Renal pelvis (tissue), 4 donors: Measurements from ENCODE around the gene MTHFR. TPM values are rescaled to one million over a fixed set of nuclear protein-coding genes. Genes with fewer than 3 reads are reported as not detected.

Experiments
- DNase-seq: peaks from one replicate; pipeline ENCODE4 v3.0.0-alpha.2; 2013
- polyA plus RNA-seq, 3 donors: library from polyadenylated mRNA; unstranded; fragments of 120-200 nt; gene quantifications; one replicate each; pipeline ENCODE4 v1.2.1, GENCODE V29; 2013; ENCODE audit not compliant: insufficient read length in 3 of 3

The MTHFR gene
- polyA plus RNA-seq, 3 donors, result 18.9 to 27.1 (median 26.5) TPM

GRCh38 chr1:11800756-11801433 lies 4.9 kb downstream of the MTHFR start:
- no peak for DNase-seq

- DNase-seq, result no peak
Measured at GRCh38 chr1:11800391-11800755, 5.4 kb downstream of the MTHFR start.

- DNase-seq, result no peak
Measured at GRCh38 chr1:11799896-11800295, 5.9 kb downstream of the MTHFR start.

GRCh38 chr1:11799099-11799498 lies 6.7 kb downstream of the MTHFR start:
- no peak for DNase-seq

- DNase-seq, result no peak
Measured at GRCh38 chr1:11797525-11798216, 8.1 kb downstream of the MTHFR start.

GRCh38 chr1:11796036-11796828 lies 9.5 kb downstream of the MTHFR start:
- peak; percentile 80 for DNase-seq

- no peak for DNase-seq
Measured at GRCh38 chr1:11795238-11795890, 10.4 kb downstream of the MTHFR start.

GRCh38 chr1:11794446-11795237 lies 11.1 kb downstream of the MTHFR start:
- DNase-seq, result no peak

- DNase-seq, result no peak
Measured at GRCh38 chr1:11793819-11794218, 11.9 kb downstream of the MTHFR start.

GRCh38 chr1:11792106-11792505 lies 13.7 kb downstream of the MTHFR start:
- DNase-seq, result no peak

- DNase-seq, result no peak
Measured at GRCh38 chr1:11790880-11791715, 14.7 kb downstream of the MTHFR start.

GRCh38 chr1:11790101-11790879 lies 15.5 kb downstream of the MTHFR start:
- no peak for DNase-seq

GRCh38 chr1:11789126-11790067 lies 16.4 kb downstream of the MTHFR start:
- no peak for DNase-seq

GRCh38 chr1:11788549-11789053 lies 17.2 kb downstream of the MTHFR start:
- DNase-seq, result no peak

- no peak for DNase-seq
Measured at GRCh38 chr1:11787804-11788436, 17.8 kb downstream of the MTHFR start.

GRCh38 chr1:11787251-11787803 lies 18.4 kb downstream of the MTHFR start:
- DNase-seq, result no peak

- DNase-seq, result no peak
Measured at GRCh38 chr1:11786168-11786567, 19.6 kb downstream of the MTHFR start.
